K562 (cell line): Measurements from ENCODE around the gene HOXD9.

ENCODE experiments used
- CBX1 ChIP-seq: sonication (generic); IDR thresholded peaks from 2 replicates; pipeline ENCODE4 v1.6.1; 2016; ENCODE audit warnings: antibody characterized with exemption, low read depth, mild to moderate bottlenecking
- ETS2 ChIP-seq: IDR thresholded peaks from 2 replicates; pipeline ENCODE4 v1.6.1; 2016; ENCODE audit warnings: borderline replicate concordance, missing genetic modification characterization, mild to moderate bottlenecking, moderate library complexity, missing compliant biosample characterization; ENCODE audit not compliant: poor library complexity, severe bottlenecking
- TF ChIP-seq, protein P1 (sequence below): fragments of 250-450 bp; sonication (Bioruptor Pico); IDR thresholded peaks from 2 replicates; pipeline ENCODE4 v1.5.1; 2021; ENCODE audit warnings: mild to moderate bottlenecking
- TF ChIP-seq, protein P2 (sequence below), 3 experiments: IDR thresholded peaks in 2 of 3; conservative IDR thresholded peaks in 1 of 3; 2 replicates each; pipeline ENCODE4 v1.5.1; 2011 to 2012; ENCODE audit warnings: low read length in 3 of 3, mild to moderate bottlenecking in 3 of 3, control low read depth in 2 of 3, improper control_type of control experiment in 1 of 3, inconsistent platforms in 1 of 3, low read depth in 1 of 3, mixed read lengths in 1 of 3, moderate library complexity in 1 of 3; ENCODE audit not compliant: insufficient read depth in 2 of 3

- TF ChIP-seq CBX1 (no peak), ETS2 (tag) (no peak)
- TF ChIP-seq, protein P1, sequence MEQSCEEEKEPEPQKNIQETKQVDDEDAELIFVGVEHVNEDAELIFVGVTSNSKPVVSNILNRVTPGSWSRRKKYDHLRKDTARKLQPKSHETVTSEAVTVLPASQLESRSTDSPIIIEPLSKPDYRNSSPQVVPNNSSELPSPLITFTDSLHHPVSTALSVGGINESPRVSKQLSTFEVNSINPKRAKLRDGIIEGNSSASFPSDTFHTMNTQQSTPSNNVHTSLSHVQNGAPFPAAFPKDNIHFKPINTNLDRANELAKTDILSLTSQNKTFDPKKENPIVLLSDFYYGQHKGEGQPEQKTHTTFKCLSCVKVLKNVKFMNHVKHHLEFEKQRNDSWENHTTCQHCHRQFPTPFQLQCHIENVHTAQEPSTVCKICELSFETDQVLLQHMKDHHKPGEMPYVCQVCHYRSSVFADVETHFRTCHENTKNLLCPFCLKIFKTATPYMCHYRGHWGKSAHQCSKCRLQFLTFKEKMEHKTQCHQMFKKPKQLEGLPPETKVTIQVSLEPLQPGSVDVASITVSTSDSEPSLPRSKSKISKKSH, result no peak
- TF ChIP-seq, protein P2, sequence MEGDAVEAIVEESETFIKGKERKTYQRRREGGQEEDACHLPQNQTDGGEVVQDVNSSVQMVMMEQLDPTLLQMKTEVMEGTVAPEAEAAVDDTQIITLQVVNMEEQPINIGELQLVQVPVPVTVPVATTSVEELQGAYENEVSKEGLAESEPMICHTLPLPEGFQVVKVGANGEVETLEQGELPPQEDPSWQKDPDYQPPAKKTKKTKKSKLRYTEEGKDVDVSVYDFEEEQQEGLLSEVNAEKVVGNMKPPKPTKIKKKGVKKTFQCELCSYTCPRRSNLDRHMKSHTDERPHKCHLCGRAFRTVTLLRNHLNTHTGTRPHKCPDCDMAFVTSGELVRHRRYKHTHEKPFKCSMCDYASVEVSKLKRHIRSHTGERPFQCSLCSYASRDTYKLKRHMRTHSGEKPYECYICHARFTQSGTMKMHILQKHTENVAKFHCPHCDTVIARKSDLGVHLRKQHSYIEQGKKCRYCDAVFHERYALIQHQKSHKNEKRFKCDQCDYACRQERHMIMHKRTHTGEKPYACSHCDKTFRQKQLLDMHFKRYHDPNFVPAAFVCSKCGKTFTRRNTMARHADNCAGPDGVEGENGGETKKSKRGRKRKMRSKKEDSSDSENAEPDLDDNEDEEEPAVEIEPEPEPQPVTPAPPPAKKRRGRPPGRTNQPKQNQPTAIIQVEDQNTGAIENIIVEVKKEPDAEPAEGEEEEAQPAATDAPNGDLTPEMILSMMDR (IDR thresholded peaks at IDR 0.05 in 2 of 3, conservative IDR thresholded peaks at IDR 0.05 in 1 of 3; ENCODE audit: insufficient read depth in 2 of 3, low read depth in 1 of 3, low read length in 3 of 3), result no peak
Observed at GRCh38 chr2:176172895-176173566, 50.5 kb downstream of the HOXD9 start.
